ENCODE results near the gene DDX27.

DNA sequence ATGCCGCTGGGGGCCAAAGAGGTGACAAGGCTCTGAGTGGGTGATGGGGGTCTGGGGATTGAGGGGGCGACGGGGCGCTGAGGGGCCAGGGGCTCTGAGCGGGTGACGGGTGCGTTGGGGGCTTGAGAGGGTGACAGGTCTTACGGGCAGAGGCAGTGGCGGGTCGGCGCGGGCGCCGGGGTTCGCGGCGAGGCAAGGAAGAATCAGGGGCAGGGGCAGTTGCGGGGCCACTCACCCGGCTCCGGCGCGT lies 58.5 kb downstream of the DDX27 start:
- TF ChIP-seq CTCF (IDR thresholded peaks at IDR 0.05) (no peak), POLR2A (IDR thresholded peaks at IDR 0.05) (no peak)
